ENCODE results near the gene SYT13.
A peak's percentile ranks its signal among the peaks of the same experiment; 100 is the strongest.

SYT13 gene

GRCh38 chr11:45285930-45286632 is at the start of gene SYT13:
SYT13 (minus strand) TSS chr11:45286341; CDS start chr11:45286207, 134 bp downstream.
- no peak for DNase-seq (ENCODE audit: low read depth)
- no peak for TF ChIP-seq CTCF (IDR thresholded peaks at IDR 0.05; ENCODE audit: low read depth, low read length, missing control alignments)
- H3K4me3 ChIP-seq (ENCODE audit: low read depth, low read length) = no peak within 1 kb of the TSS
- in situ Hi-C loops (cut with HindIII; ENCODE audit: low sequenced_read_pairs) = no loop called here

- in situ Hi-C loops (cut with HindIII; ENCODE audit: low sequenced_read_pairs) = loop anchor here (5.0 to 25.0 kb wide), 2 partner anchors 223 to 398 kb away; no protein-coding TSS in a partner anchor
- no peak overlapping the region for H3K4me3 ChIP-seq (ENCODE audit: low read depth, low read length)
- no peak for DNase-seq (ENCODE audit: low read depth)
- TF ChIP-seq CTCF (IDR thresholded peaks at IDR 0.05; ENCODE audit: low read depth, low read length, missing control alignments) = no peak
Measured at GRCh38 chr11:45335434-45335833, 49.3 kb upstream of the SYT13 start.

GRCh38 chr11:45334836-45335235 is 48.7 kb upstream of the SYT13 start:
- H3K4me3 ChIP-seq (ENCODE audit: low read depth, low read length) = no peak overlapping the region
- no peak for DNase-seq (ENCODE audit: low read depth)
- in situ Hi-C loops (cut with HindIII; ENCODE audit: low sequenced_read_pairs) = loop anchor here (5.0 to 25.0 kb wide), 2 partner anchors 223 to 398 kb away; no protein-coding TSS in a partner anchor
- TF ChIP-seq CTCF (IDR thresholded peaks at IDR 0.05; ENCODE audit: low read depth, low read length, missing control alignments) = no peak

GRCh38 chr11:45334410-45334809 is 48.3 kb upstream of the SYT13 start:
- no peak for TF ChIP-seq CTCF (IDR thresholded peaks at IDR 0.05; ENCODE audit: low read depth, low read length, missing control alignments)
- no peak overlapping the region for H3K4me3 ChIP-seq (ENCODE audit: low read depth, low read length)
- DNase-seq (ENCODE audit: low read depth) = no peak
- in situ Hi-C loops (cut with HindIII; ENCODE audit: low sequenced_read_pairs) = loop anchor here (25.0 kb wide), 1 partner anchor 397 kb away; no protein-coding TSS in a partner anchor

GRCh38 chr11:45333001-45333971 is 47.1 kb upstream of the SYT13 start:
- in situ Hi-C loops (cut with HindIII; ENCODE audit: low sequenced_read_pairs) = loop anchor here (25.0 kb wide), 1 partner anchor 396 kb away; no protein-coding TSS in a partner anchor
- no peak overlapping the region for H3K4me3 ChIP-seq (ENCODE audit: low read depth, low read length)
- DNase-seq (ENCODE audit: low read depth) = no peak
- TF ChIP-seq CTCF (IDR thresholded peaks at IDR 0.05; ENCODE audit: low read depth, low read length, missing control alignments) = no peak

- no peak overlapping the region for H3K4me3 ChIP-seq (ENCODE audit: low read depth, low read length)
Measured at GRCh38 chr11:45332276-45332934, 46.3 kb upstream of the SYT13 start.

More at GRCh38 chr11:45332276-45332934, 46.3 kb upstream of the SYT13 start:
- in situ Hi-C loops (cut with HindIII; ENCODE audit: low sequenced_read_pairs) = loop anchor here (25.0 kb wide), 1 partner anchor 395 kb away; no protein-coding TSS in a partner anchor
- peak; percentile 63 for TF ChIP-seq CTCF (IDR thresholded peaks at IDR 0.05; ENCODE audit: low read depth, low read length, missing control alignments)
- peak; percentile 12 for DNase-seq (ENCODE audit: low read depth)
